GM12891 (cell line): ENCODE measurements around the gene CMSS1.

Experiments
- POLR2A ChIP-seq: IDR thresholded peaks from 2 replicates; pipeline ENCODE4 v1.6.1; 2011; ENCODE audit warnings: low read depth, low read length, control low read depth
- POLR2AphosphoS5 ChIP-seq: IDR thresholded peaks from 2 replicates; pipeline ENCODE4 v1.6.1; 2011; ENCODE audit warnings: low read depth, low read length, control low read depth
- TAF1 ChIP-seq: IDR thresholded peaks from 2 replicates; pipeline ENCODE4 v1.6.1; 2011; ENCODE audit warnings: low read depth, low read length, control low read depth

GRCh38 chr3:99970198-99970597, 152.5 kb downstream of the CMSS1 start:
- TF ChIP-seq TAF1 (no peak), POLR2A (no peak), POLR2AphosphoS5 (no peak)
